Measurements from ENCODE around the gene NBAS. TPM values are rescaled to one million over a fixed set of nuclear protein-coding genes. Genes with fewer than 3 reads are reported as not detected.

The NBAS gene
- total RNA-seq, 2 experiments from 2014 or later: 24.4 to 28.8 TPM

- no peaks in the 10 kb centered on the region for H3K9me2 ChIP-seq (ENCODE audit: insufficient read depth, low read length)
- H3K4me3 ChIP-seq (ENCODE audit: low read depth, low read length, poor library complexity, severe bottlenecking): no peak overlapping the region
- CTCF ChIA-PET (ENCODE audit: unreplicated experiment): no interaction called here
- no peak overlapping the region for H3K4me2 ChIP-seq (ENCODE audit: low read length)
- BruUV-seq (replicated peaks): no TSS peak
- no peak overlapping the region for H2AFZ ChIP-seq (ENCODE audit: low read length)
- no peak overlapping the region for H3K27ac ChIP-seq (ENCODE audit: low read depth, low read length, poor library complexity, severe bottlenecking)
- TF ChIP-seq CTCF (conservative IDR thresholded peaks at IDR 0.05; ENCODE audit: low read length): no peak
- TF ChIP-seq EZH2phosphoT487 (IDR thresholded peaks at IDR 0.05; ENCODE audit: borderline replicate concordance, low read depth, low read length): no peak
- H3K79me2 ChIP-seq (ENCODE audit: insufficient read depth, low read depth, low read length): no peaks in the 10 kb centered on the region
- DNase-seq (ENCODE audit: low spot score): no peak
- peaks cover 14% of the 10 kb centered on the region for H3K4me1 ChIP-seq (ENCODE audit: insufficient read depth, low read length, poor library complexity, severe bottlenecking)
- H3K9me3 ChIP-seq (ENCODE audit: low read length): no peaks in the 10 kb centered on the region
- no peaks in the 10 kb centered on the region for H4K20me1 ChIP-seq (ENCODE audit: insufficient read depth, low read length)
- no peaks in the 10 kb centered on the region for H3K36me3 ChIP-seq (ENCODE audit: insufficient read depth, low read length)
- POLR2A ChIA-PET: interaction anchor here (0.6 kb wide), 1 partner anchor 516 kb away, joined by 4 read pairs; no protein-coding TSS in a partner anchor
- intact Hi-C loops (cut with micrococcal nuclease; ENCODE audit: unreplicated experiment): no loop called here
Measured at GRCh38 chr2:15579641-15580040, 18.5 kb upstream of the NBAS start.

- H2AFZ ChIP-seq (ENCODE audit: low read length): peak overlapping the region; percentile 18; the same call in 1 of the 2 replicates
- intact Hi-C loops (cut with micrococcal nuclease; ENCODE audit: unreplicated experiment): loop anchor here (2.0 kb wide), 1 partner anchor 672 kb away; no protein-coding TSS in a partner anchor
Measured at GRCh38 chr2:15577071-15577735, 16.1 kb upstream of the NBAS start.

More at GRCh38 chr2:15577071-15577735, 16.1 kb upstream of the NBAS start:
- peak; percentile 87 for DNase-seq (ENCODE audit: low spot score)
- Histone ChIP-seq H3K36me3 (ENCODE audit: insufficient read depth, low read length) (no peaks in the 10 kb centered on the region), H3K9me3 (ENCODE audit: low read length) (no peaks in the 10 kb centered on the region), H3K4me1 (ENCODE audit: insufficient read depth, low read length, poor library complexity, severe bottlenecking) (peaks cover 2% of the 10 kb centered on the region), H3K4me3 (ENCODE audit: low read depth, low read length, poor library complexity, severe bottlenecking) (no peak overlapping the region), H4K20me1 (ENCODE audit: insufficient read depth, low read length) (no peaks in the 10 kb centered on the region), H3K4me2 (ENCODE audit: low read length) (no peak overlapping the region), H3K27ac (ENCODE audit: low read depth, low read length, poor library complexity, severe bottlenecking) (no peak overlapping the region), H3K79me2 (ENCODE audit: insufficient read depth, low read depth, low read length) (no peaks in the 10 kb centered on the region), H3K9me2 (ENCODE audit: insufficient read depth, low read length) (no peaks in the 10 kb centered on the region)
- ChIA-PET CTCF (ENCODE audit: unreplicated experiment) (interaction anchor here (0.5 to 1.2 kb wide), 9 partner anchors 11 to 1060 kb away, joined by 3 to 5 read pairs (median 3); no protein-coding TSS in a partner anchor), POLR2A (interaction anchor here (0.5 to 2.2 kb wide), 5 partner anchors 12 to 438 kb away, joined by 3 to 9 read pairs (median 3); no protein-coding TSS in a partner anchor)
- TF ChIP-seq EZH2phosphoT487 (IDR thresholded peaks at IDR 0.05; ENCODE audit: borderline replicate concordance, low read depth, low read length) (no peak), CTCF (conservative IDR thresholded peaks at IDR 0.05; ENCODE audit: low read length) (peak; percentile 93)
- no TSS peak for BruUV-seq (replicated peaks)

Measured in OCI-LY7 (cell line).